ENCODE data around the gene MON2. TPM values are rescaled to one million over a fixed set of nuclear protein-coding genes. Genes with fewer than 3 reads are reported as not detected.

MON2 gene
- total RNA-seq, 1 donor from 2014 or later: 76.6 TPM

- no peak for TF ChIP-seq CTCF (IDR thresholded peaks at IDR 0.05; ENCODE audit: unreplicated experiment)
- Mint-ChIP-seq H3K27ac (no peak overlapping the region), H3K36me3 (no peaks in the 10 kb centered on the region), H3K4me1 (peaks cover 13% of the 10 kb centered on the region), H3K27me3 (ENCODE audit: low read depth) (no peaks in the 10 kb centered on the region), H3K9me3 (no peaks in the 10 kb centered on the region), H3K4me3 (no peak overlapping the region)
- DNase-seq (ENCODE audit: low spot score in 2 of 2, unreplicated experiment in 2 of 2): no peak
These were observed 130.6 kb downstream of the MON2 start for GRCh38 chr12:62597253-62597652.

- DNase-seq (ENCODE audit: low spot score in 2 of 2, unreplicated experiment in 2 of 2): no peak
- Mint-ChIP-seq H3K4me3 (no peak overlapping the region), H3K27ac (no peak overlapping the region), H3K9me3 (no peaks in the 10 kb centered on the region), H3K27me3 (ENCODE audit: low read depth) (no peaks in the 10 kb centered on the region), H3K4me1 (peaks cover 15% of the 10 kb centered on the region), H3K36me3 (no peaks in the 10 kb centered on the region)
- no peak for TF ChIP-seq CTCF (IDR thresholded peaks at IDR 0.05; ENCODE audit: unreplicated experiment)
These were observed 132.2 kb downstream of the MON2 start for GRCh38 chr12:62598846-62599245.

- H3K4me1 Mint-ChIP-seq: peaks cover 25% of the 10 kb centered on the region
- no peaks in the 10 kb centered on the region for H3K36me3 Mint-ChIP-seq
- no peaks in the 10 kb centered on the region for H3K9me3 Mint-ChIP-seq
- H3K4me3 Mint-ChIP-seq: no peak overlapping the region
- no peaks in the 10 kb centered on the region for H3K27me3 Mint-ChIP-seq (ENCODE audit: low read depth)
- no peak overlapping the region for H3K27ac Mint-ChIP-seq
- DNase-seq (ENCODE audit: low spot score in 2 of 2, unreplicated experiment in 2 of 2): no peak
- TF ChIP-seq CTCF (IDR thresholded peaks at IDR 0.05; ENCODE audit: unreplicated experiment): no peak
These were observed 133.3 kb downstream of the MON2 start for GRCh38 chr12:62599854-62600437.

- Mint-ChIP-seq H3K27ac (peak overlapping the region; percentile 100), H3K27me3 (ENCODE audit: low read depth) (no peaks in the 10 kb centered on the region), H3K4me3 (peak overlapping the region; percentile 78), H3K4me1 (peaks cover 43% of the 10 kb centered on the region), H3K36me3 (no peaks in the 10 kb centered on the region), H3K9me3 (no peaks in the 10 kb centered on the region)
- TF ChIP-seq CTCF (IDR thresholded peaks at IDR 0.05; ENCODE audit: unreplicated experiment): no peak
- DNase-seq (ENCODE audit: low spot score in 2 of 2, unreplicated experiment in 2 of 2): no peak
These were observed 135.1 kb downstream of the MON2 start for GRCh38 chr12:62601765-62602164.

GRCh38 chr12:62602255-62603060 is 135.8 kb downstream of the MON2 start:
- TF ChIP-seq CTCF (IDR thresholded peaks at IDR 0.05; ENCODE audit: unreplicated experiment): no peak
- Mint-ChIP-seq H3K27ac (peak overlapping the region; percentile 100), H3K36me3 (no peaks in the 10 kb centered on the region), H3K9me3 (no peaks in the 10 kb centered on the region), H3K4me3 (peak overlapping the region; percentile 78), H3K27me3 (ENCODE audit: low read depth) (no peaks in the 10 kb centered on the region), H3K4me1 (peaks cover 48% of the 10 kb centered on the region)
- peak; percentile 69 to 86 for DNase-seq (ENCODE audit: low spot score in 2 of 2, unreplicated experiment in 2 of 2)

All from mesothelial cell of epicardium (in vitro differentiated cells).